Measurements from ENCODE around the gene SCN4B. TPM values are rescaled to one million over a fixed set of nuclear protein-coding genes. Genes with fewer than 3 reads are reported as not detected.

The SCN4B gene
- total RNA-seq, 2 experiments from 2014 or later, result 0.26 to 0.27 TPM

DNA sequence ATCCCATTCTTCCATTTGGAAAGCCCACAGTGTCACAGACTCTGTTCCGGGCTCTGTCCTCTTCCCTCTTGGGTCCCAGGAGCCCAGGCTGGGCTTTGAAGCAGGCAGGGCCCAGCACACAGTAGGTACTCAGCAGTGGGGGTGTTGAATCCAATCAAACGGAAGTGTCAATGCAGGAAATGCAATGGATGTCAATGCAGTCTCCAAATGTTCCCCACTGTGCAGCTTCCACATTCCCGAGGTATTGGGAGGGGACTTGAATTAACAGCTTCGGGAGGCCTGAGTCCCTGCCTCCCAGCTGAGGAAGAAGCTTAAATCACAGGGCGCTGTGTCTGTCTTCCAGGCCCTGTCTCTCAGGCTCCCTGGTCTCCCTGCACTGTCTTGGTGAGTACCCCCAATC, 44.1 kb downstream of the SCN4B start:
- CTCF ChIA-PET, result interaction anchor here (0.6 kb wide), 1 partner anchor 495 kb away, joined by 4 read pairs; no protein-coding TSS in a partner anchor
- no peaks in the 10 kb centered on the region for H3K9me3 Mint-ChIP-seq (ENCODE audit: low read depth)
- no peak for DNase-seq
- intact Hi-C loops (cut with DNase I, micrococcal nuclease), result no loop called here
- no peak overlapping the region for H3K4me3 Mint-ChIP-seq
- H3K36me3 Mint-ChIP-seq (ENCODE audit: low read depth), result no peaks in the 10 kb centered on the region
- H3K27ac Mint-ChIP-seq, result no peak overlapping the region
- ATAC-seq, result no peak
- peaks cover 3% of the 10 kb centered on the region for H3K27me3 Mint-ChIP-seq
- H3K4me1 Mint-ChIP-seq, result no peaks in the 10 kb centered on the region
- POLR2A ChIA-PET, result no interaction called here

- no peak overlapping the region for H3K4me3 Mint-ChIP-seq
- H3K27me3 Mint-ChIP-seq, result peaks cover 3% of the 10 kb centered on the region
- no peak for ATAC-seq
- no peaks in the 10 kb centered on the region for H3K4me1 Mint-ChIP-seq
- DNase-seq, result no peak
- intact Hi-C loops (cut with DNase I, micrococcal nuclease), result no loop called here
- H3K36me3 Mint-ChIP-seq (ENCODE audit: low read depth), result no peaks in the 10 kb centered on the region
- no peaks in the 10 kb centered on the region for H3K9me3 Mint-ChIP-seq (ENCODE audit: low read depth)
- ChIA-PET POLR2A (no interaction called here), CTCF (no interaction called here)
- no peak overlapping the region for H3K27ac Mint-ChIP-seq
Measured at GRCh38 chr11:118106789-118107335, 45.8 kb downstream of the SCN4B start.

- ATAC-seq, result no peak
- intact Hi-C loops (cut with DNase I, micrococcal nuclease), result no loop called here
- H3K9me3 Mint-ChIP-seq (ENCODE audit: low read depth), result no peaks in the 10 kb centered on the region
- no peak overlapping the region for H3K27ac Mint-ChIP-seq
- ChIA-PET CTCF (interaction anchor here (0.6 to 1.4 kb wide), 2 partner anchors 288 to 303 kb away, joined by 3 read pairs; no protein-coding TSS in a partner anchor), POLR2A (no interaction called here)
- peaks cover 3% of the 10 kb centered on the region for H3K27me3 Mint-ChIP-seq
- H3K4me3 Mint-ChIP-seq, result no peak overlapping the region
- H3K4me1 Mint-ChIP-seq, result no peaks in the 10 kb centered on the region
- DNase-seq, result no peak
- no peaks in the 10 kb centered on the region for H3K36me3 Mint-ChIP-seq (ENCODE audit: low read depth)
Measured at GRCh38 chr11:118105657-118106305, 46.8 kb downstream of the SCN4B start.

DNA sequence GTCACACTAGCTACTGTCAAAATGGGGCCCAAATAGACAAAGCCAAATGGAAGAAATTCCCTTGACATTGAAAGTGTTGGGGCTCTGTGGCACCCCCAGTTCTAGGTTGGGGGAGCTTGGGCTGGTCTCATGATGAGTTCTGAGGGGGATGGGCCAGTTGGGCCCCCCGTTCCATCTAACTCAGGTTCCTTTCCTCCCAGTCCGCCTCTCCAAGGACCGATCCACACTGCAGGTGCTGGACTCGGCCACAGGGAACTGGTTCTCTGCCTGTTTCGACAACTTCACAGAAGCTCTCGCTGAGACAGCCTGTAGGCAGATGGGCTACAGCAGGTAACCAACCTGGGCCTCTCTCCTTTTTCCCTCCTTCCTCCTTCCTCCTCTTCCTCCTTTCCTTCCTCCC, 48.1 kb downstream of the SCN4B start:
- Mint-ChIP-seq H3K9me3 (ENCODE audit: low read depth) (no peaks in the 10 kb centered on the region), H3K4me1 (no peaks in the 10 kb centered on the region), H3K4me3 (no peak overlapping the region), H3K36me3 (ENCODE audit: low read depth) (no peaks in the 10 kb centered on the region), H3K27me3 (no peaks in the 10 kb centered on the region), H3K27ac (no peak overlapping the region)
- DNase-seq (no peak), ATAC-seq (no peak)
- intact Hi-C loops (cut with DNase I, micrococcal nuclease), result no loop called here
- ChIA-PET CTCF (interaction anchor here (0.9 to 1.4 kb wide), 2 partner anchors 287 to 357 kb away, joined by 3 read pairs; no protein-coding TSS in a partner anchor), POLR2A (no interaction called here)

DNA sequence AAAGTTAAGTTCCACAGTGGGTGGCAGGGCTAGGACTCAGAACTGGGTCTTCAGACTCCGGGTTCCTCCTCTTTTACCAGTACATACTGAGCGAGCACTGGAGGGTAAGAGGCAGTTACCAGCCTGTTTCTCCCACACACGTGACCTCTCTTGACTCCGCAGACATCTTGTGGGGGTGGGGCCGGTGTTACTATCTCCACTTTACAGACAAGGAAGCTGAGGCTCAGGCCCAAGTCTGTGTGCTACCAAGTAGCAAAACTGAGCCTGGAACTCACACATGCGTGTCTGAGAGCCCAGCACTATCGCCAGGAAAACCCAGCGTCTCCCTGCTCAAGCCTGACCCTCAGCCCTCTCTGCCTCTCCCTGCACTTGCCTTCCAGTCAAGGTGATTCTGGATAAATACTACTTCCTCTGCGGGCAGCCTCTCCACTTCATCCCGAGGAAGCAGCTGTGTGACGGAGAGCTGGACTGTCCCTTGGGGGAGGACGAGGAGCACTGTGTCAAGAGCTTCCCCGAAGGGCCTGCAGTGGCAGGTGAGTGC, 49.8 kb downstream of the SCN4B start:
- no peaks in the 10 kb centered on the region for H3K9me3 Mint-ChIP-seq (ENCODE audit: low read depth)
- ChIA-PET POLR2A (no interaction called here), CTCF (interaction anchor here (0.7 kb wide), 1 partner anchor 201 kb away, joined by 3 read pairs; no protein-coding TSS in a partner anchor)
- no peaks in the 10 kb centered on the region for H3K27me3 Mint-ChIP-seq
- no peaks in the 10 kb centered on the region for H3K36me3 Mint-ChIP-seq (ENCODE audit: low read depth)
- DNase-seq (no peak), ATAC-seq (no peak)
- no peak overlapping the region for H3K27ac Mint-ChIP-seq
- H3K4me1 Mint-ChIP-seq, result no peaks in the 10 kb centered on the region
- intact Hi-C loops (cut with DNase I, micrococcal nuclease), result no loop called here
- H3K4me3 Mint-ChIP-seq, result no peak overlapping the region

DNA sequence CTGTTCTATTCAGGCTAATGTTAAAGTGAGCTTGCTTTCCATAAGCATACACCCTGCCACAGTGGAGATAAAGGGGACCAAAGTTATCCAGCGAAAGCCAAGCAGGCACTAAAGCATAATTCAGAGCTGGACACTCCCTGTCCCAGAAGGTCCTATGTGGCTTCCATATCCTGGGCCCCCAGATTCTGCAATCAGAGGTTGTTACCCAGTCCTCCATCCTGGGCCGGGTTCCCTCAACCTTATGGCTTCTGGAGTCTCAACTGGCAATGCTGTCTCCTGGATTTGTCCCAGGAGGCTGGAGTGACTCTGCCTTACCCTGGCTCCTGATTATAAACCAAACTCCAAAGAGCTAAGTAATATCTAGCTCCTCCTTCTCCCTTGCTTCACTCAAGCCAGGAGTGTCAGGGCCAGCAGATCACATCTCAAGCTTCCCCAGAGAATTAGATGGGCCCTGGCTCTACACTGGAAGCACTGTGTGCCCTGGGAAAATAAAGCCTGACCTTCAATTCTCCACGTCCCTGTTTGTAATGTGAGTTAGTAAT, 51.9 kb downstream of the SCN4B start:
- Mint-ChIP-seq H3K9me3 (ENCODE audit: low read depth) (no peaks in the 10 kb centered on the region), H3K27me3 (peaks cover 2% of the 10 kb centered on the region), H3K4me3 (no peak overlapping the region), H3K36me3 (ENCODE audit: low read depth) (no peaks in the 10 kb centered on the region), H3K4me1 (no peaks in the 10 kb centered on the region), H3K27ac (no peak overlapping the region)
- CTCF ChIA-PET, result interaction anchor here (0.6 to 1.5 kb wide), 3 partner anchors 100 to 233 kb away, joined by 3 to 6 read pairs (median 4); no protein-coding TSS in a partner anchor
- DNase-seq (no peak), ATAC-seq (no peak)
- POLR2A ChIA-PET, result interaction anchor here (0.6 kb wide), 1 partner anchor 21 kb away, joined by 3 read pairs; no protein-coding TSS in a partner anchor
- intact Hi-C loops (cut with DNase I, micrococcal nuclease), result no loop called here

DNA sequence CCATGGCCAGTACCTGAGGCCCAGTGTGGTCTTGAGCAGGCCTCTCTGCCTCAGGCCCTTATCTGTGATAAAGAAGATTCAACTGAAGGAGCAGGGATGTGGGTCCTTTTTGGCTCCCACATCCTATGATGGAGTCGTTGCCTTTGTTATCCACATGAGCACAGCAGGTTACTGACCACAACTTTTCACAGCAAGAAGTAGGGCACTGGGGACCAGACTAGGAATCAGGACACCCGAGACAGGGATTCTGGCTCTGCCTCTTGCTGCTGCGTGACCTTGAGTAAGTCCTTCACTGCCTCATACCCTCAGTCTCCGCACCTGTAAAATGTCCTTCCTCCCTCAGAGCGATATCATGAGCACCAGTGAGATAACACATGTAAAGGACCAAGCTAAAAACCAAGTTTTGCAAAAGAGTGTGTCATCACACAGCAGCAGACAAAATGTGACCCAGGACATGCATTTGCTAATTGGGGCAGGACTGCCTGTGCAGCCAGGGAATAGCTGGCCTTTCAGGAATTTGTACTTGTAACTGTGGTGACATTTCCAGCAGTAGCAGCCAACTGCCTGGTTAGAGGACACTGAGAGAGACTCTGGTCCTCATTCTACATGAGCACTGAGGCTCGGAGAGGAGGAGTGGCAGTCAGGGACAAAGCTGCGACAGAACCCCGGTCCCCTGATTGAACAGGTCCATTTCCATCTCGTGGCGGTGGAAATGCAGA, 52.6 kb downstream of the SCN4B start:
- Mint-ChIP-seq H3K9me3 (ENCODE audit: low read depth) (no peaks in the 10 kb centered on the region), H3K4me1 (no peaks in the 10 kb centered on the region), H3K27me3 (peaks cover 2% of the 10 kb centered on the region), H3K36me3 (ENCODE audit: low read depth) (no peaks in the 10 kb centered on the region), H3K4me3 (no peak overlapping the region), H3K27ac (no peak overlapping the region)
- ChIA-PET POLR2A (interaction anchor here (0.6 kb wide), 1 partner anchor 20 kb away, joined by 3 read pairs; no protein-coding TSS in a partner anchor), CTCF (interaction anchor here (1.5 kb wide), 1 partner anchor 153 kb away, joined by 4 read pairs; no protein-coding TSS in a partner anchor)
- no peak for DNase-seq
- intact Hi-C loops (cut with DNase I, micrococcal nuclease), result no loop called here
- ATAC-seq, result no peak

DNA sequence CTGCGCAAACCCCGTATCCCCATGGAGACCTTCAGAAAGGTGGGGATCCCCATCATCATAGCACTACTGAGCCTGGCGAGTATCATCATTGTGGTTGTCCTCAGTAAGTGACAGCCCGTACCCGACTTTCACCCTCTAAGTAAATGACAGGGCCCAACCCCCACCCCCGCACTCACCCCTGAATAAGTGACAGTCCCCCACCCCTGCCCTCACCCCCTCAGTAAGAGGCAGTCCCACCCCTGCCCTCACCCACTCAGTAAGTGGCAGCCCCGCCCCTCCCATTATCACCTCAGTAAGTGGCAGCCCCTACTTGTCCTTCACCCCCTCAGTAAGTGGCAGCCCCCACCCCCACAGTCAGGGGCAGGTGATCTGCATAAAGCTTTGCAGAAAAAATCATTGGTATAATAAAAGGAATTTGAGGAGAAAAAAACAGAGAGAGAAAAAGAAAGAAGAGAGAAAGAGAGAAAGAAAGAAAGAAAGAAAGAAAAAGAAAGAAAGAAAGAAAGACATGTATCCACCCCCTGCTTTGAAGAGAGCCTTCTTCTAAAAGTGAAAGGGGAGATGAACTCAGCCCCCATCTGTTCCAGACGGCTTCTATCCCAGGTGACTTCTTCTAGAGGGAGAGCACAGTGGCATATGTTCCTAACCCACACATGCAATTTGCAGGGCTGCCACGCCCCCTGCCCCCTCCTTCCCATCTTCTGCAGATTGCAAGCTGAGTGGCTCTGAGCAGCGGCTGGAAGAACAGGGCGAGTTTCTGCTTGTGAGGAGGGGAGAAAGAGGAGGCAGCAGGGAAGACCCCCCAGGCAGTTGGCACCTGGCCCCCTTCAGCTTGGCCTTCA, 53.4 kb downstream of the SCN4B start:
- ATAC-seq (no peak), DNase-seq (no peak)
- ChIA-PET CTCF (no interaction called here), POLR2A (no interaction called here)
- Mint-ChIP-seq H3K4me1 (no peaks in the 10 kb centered on the region), H3K36me3 (ENCODE audit: low read depth) (no peaks in the 10 kb centered on the region), H3K27me3 (peaks cover 2% of the 10 kb centered on the region), H3K9me3 (ENCODE audit: low read depth) (no peaks in the 10 kb centered on the region), H3K4me3 (no peak overlapping the region), H3K27ac (no peak overlapping the region)
- intact Hi-C loops (cut with DNase I, micrococcal nuclease), result no loop called here

- no peak overlapping the region for H3K27ac Mint-ChIP-seq
- DNase-seq, result no peak
- H3K9me3 Mint-ChIP-seq (ENCODE audit: low read depth), result no peaks in the 10 kb centered on the region
- H3K27me3 Mint-ChIP-seq, result peaks cover 5% of the 10 kb centered on the region
- no peaks in the 10 kb centered on the region for H3K4me1 Mint-ChIP-seq
- intact Hi-C loops (cut with DNase I, micrococcal nuclease), result no loop called here
- H3K4me3 Mint-ChIP-seq, result no peak overlapping the region
- CTCF ChIA-PET, result interaction anchor here (1.1 kb wide), 1 partner anchor 43 kb away, joined by 3 read pairs; no protein-coding TSS in a partner anchor
- H3K36me3 Mint-ChIP-seq (ENCODE audit: low read depth), result no peaks in the 10 kb centered on the region
- POLR2A ChIA-PET, result no interaction called here
- no peak for ATAC-seq
Measured at GRCh38 chr11:118095967-118096367, 56.7 kb downstream of the SCN4B start.

GRCh38 chr11:118095493-118095892, 57.1 kb downstream of the SCN4B start:
- Mint-ChIP-seq H3K4me3 (no peak overlapping the region), H3K27ac (no peak overlapping the region), H3K27me3 (peaks cover 5% of the 10 kb centered on the region), H3K4me1 (no peaks in the 10 kb centered on the region), H3K36me3 (ENCODE audit: low read depth) (no peaks in the 10 kb centered on the region), H3K9me3 (ENCODE audit: low read depth) (no peaks in the 10 kb centered on the region)
- no peak for DNase-seq
- POLR2A ChIA-PET, result no interaction called here
- no peak for ATAC-seq
- CTCF ChIA-PET, result interaction anchor here (1.1 kb wide), 1 partner anchor 42 kb away, joined by 3 read pairs; no protein-coding TSS in a partner anchor
- intact Hi-C loops (cut with DNase I, micrococcal nuclease), result no loop called here
